SK-N-SH treated with all-trans-retinoic acid at 6 μM for 48 hours (cell line): ENCODE results near the gene OR1Q1.

ENCODE experiments used
- ARNTL ChIP-seq: fragments of 450-650 bp; formaldehyde crosslinking; IDR thresholded peaks from 2 replicates; pipeline ENCODE4 v1.5.0; 2020; ENCODE audit warnings: low read depth, mild to moderate bottlenecking, moderate library complexity, borderline replicate concordance
- BACH2 ChIP-seq: fragments of 250-450 bp; sonication (Bioruptor Pico); IDR thresholded peaks from 2 replicates; pipeline ENCODE4 v1.9.0; 2021; ENCODE audit warnings: mild to moderate bottlenecking, borderline replicate concordance
- PPARA ChIP-seq: fragments of 250-450 bp; sonication (Bioruptor Pico); IDR thresholded peaks from 2 replicates; pipeline ENCODE4 v1.5.0; 2020; ENCODE audit warnings: mild to moderate bottlenecking, borderline replicate concordance
- RARB ChIP-seq: fragments of 250-450 bp; sonication (Bioruptor Pico); IDR thresholded peaks from 2 replicates; pipeline ENCODE4 v1.8.0; 2021; ENCODE audit warnings: mild to moderate bottlenecking, moderate library complexity
- ZFP3 ChIP-seq: fragments of 250-450 bp; sonication (Bioruptor Pico); IDR thresholded peaks from 2 replicates; pipeline ENCODE4 v1.5.0; 2020; ENCODE audit warnings: mild to moderate bottlenecking, moderate library complexity
- ZFP30 ChIP-seq: fragments of 450-650 bp; formaldehyde crosslinking; IDR thresholded peaks from 2 replicates; pipeline ENCODE4 v1.5.0; 2022; ENCODE audit warnings: mild to moderate bottlenecking, moderate library complexity
- ZNF70 ChIP-seq: fragments of 450-650 bp; formaldehyde crosslinking; IDR thresholded peaks from 2 replicates; pipeline ENCODE4 v1.5.0; 2020; ENCODE audit warnings: mild to moderate bottlenecking, moderate library complexity
- TF ChIP-seq, protein P1 (sequence below): fragments of 250-450 bp; sonication (Bioruptor Pico); IDR thresholded peaks from 2 replicates; pipeline ENCODE4 v1.5.1; 2020; ENCODE audit warnings: low read depth, mild to moderate bottlenecking, moderate library complexity

DNA sequence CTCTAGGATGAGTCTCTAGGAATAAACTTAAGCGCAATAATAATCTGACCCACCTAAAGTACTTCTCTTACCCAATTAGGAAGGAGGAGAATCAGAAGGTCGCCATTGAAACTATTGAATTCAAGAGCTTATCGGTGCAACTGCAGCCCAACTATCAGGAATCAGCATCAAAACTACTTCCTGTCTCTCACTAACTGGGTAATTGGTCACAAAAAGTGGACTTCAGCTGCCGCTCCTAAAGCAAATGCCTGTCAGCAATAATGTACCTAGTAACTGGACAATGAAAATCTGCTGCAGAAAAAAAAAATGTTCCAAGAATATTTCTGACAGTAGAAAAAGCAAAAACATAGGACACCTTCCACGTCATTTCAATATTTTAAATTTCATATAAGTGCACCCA, 34.7 kb upstream of the OR1Q1 start:
- TF ChIP-seq BACH2 (no peak), ZFP30 (CRISPR knock-in tag) (no peak), ZFP3 (CRISPR knock-in tag) (no peak), RARB (CRISPR knock-in tag) (no peak), ARNTL (CRISPR knock-in tag) (no peak), PPARA (CRISPR knock-in tag) (no peak), ZNF70 (CRISPR knock-in tag) (no peak)
- TF ChIP-seq, protein P1, sequence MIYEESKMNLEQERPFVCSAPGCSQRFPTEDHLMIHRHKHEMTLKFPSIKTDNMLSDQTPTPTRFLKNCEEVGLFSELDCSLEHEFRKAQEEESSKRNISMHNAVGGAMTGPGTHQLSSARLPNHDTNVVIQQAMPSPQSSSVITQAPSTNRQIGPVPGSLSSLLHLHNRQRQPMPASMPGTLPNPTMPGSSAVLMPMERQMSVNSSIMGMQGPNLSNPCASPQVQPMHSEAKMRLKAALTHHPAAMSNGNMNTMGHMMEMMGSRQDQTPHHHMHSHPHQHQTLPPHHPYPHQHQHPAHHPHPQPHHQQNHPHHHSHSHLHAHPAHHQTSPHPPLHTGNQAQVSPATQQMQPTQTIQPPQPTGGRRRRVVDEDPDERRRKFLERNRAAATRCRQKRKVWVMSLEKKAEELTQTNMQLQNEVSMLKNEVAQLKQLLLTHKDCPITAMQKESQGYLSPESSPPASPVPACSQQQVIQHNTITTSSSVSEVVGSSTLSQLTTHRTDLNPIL (CRISPR knock-in tag) = no peak
